Spleen (tissue), 7 donors: ENCODE measurements around the gene VPS9D1.

ENCODE experiments used
- POLR2A ChIP-seq, 3 donors: fragments of 450-650 bp; IDR thresholded peaks; one replicate each; pipeline ENCODE4 v1.5.1; 2017; ENCODE audit warnings: antibody characterized with exemption in 3 of 3, mild to moderate bottlenecking in 1 of 3
- POLR2AphosphoS5 ChIP-seq, 3 donors: sonication (generic); formaldehyde crosslinking; IDR thresholded peaks; one replicate each; pipeline ENCODE4 v1.5.1; 2017; ENCODE audit warnings: antibody characterized with exemption in 3 of 3
- TF ChIP-seq, protein P1 (sequence below), 11 experiments: fragments of 200-600 bp in 7 of 11; fragments of 450-650 bp in 4 of 11; sonication (generic) in 4 of 11; IDR thresholded peaks in 8 of 11; conservative IDR thresholded peaks in 3 of 11; 1 replicate in 7 of 11; 2 replicates in 4 of 11; pipeline versions ENCODE4 v1.4.0 to v1.8.0; 2016 to 2021; ENCODE audit warnings: antibody characterized with exemption in 11 of 11, inconsistent platforms in 4 of 11, mild to moderate bottlenecking in 1 of 11
- donor health status: DM: no; HTN: no; CAD: no; lungs with moderate emphysema.
- donor health status: DM: no; HTN: no; CAD: no.
- donor health status: DM: no; HTN: no; CAD: no.

DNA sequence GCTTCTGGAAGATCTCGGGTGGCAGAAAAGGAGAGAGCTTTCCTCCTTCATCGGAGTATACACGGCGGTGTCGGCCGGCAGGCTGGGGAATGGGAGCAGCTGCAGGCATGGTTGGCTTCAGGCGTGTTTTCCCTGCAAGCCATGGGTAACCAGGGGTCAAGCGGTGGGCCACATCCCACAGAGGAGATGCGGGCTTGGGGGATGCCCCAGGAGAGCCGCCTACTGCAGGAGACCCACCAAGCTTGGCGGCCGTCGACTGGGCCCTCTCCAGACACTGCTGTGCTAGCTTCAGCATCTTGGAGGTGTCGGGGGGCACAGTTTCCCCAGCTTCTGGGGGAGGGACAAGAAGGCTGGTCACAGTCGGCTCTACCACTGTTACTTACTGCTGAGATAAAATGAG is 4.2 kb downstream of the VPS9D1 start:
- TF ChIP-seq, protein P1, sequence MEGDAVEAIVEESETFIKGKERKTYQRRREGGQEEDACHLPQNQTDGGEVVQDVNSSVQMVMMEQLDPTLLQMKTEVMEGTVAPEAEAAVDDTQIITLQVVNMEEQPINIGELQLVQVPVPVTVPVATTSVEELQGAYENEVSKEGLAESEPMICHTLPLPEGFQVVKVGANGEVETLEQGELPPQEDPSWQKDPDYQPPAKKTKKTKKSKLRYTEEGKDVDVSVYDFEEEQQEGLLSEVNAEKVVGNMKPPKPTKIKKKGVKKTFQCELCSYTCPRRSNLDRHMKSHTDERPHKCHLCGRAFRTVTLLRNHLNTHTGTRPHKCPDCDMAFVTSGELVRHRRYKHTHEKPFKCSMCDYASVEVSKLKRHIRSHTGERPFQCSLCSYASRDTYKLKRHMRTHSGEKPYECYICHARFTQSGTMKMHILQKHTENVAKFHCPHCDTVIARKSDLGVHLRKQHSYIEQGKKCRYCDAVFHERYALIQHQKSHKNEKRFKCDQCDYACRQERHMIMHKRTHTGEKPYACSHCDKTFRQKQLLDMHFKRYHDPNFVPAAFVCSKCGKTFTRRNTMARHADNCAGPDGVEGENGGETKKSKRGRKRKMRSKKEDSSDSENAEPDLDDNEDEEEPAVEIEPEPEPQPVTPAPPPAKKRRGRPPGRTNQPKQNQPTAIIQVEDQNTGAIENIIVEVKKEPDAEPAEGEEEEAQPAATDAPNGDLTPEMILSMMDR (IDR thresholded peaks at IDR 0.05 in 8 of 11, conservative IDR thresholded peaks at IDR 0.05 in 3 of 11) = no peak
- TF ChIP-seq POLR2A (IDR thresholded peaks at IDR 0.05) (no peak), POLR2AphosphoS5 (IDR thresholded peaks at IDR 0.05) (peak in 2 of 3 donors; percentile 28 to 31)
